Measurements from ENCODE around the gene ADCY3.
"Not testable (repeated sequence)": the region's sequence is repeated elsewhere in the genome, so short reads cannot be mapped to it uniquely, and the experiment has no call there.

Gene ADCY3

DNA sequence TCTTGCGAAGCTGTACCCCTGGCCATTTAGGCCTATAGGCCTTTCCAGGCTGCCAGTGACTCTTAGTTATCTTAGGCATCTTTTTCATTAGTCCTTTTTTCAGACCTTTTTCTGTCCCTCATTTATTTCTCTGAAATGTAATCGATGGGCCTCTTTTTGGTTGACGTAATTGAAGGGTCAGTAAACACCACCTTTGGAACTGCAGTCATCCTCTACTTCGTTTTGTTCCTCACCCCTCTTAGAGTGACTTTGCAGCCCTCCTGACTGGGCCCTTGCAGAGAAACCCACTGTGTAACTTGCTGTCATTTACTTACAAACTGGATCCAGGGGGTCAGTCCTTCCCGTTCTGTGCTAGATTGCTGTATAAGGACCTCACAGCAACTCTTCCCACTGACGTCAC, 103.6 kb downstream of the ADCY3 start:
- DNase-seq (ENCODE audit: low read depth in 1 of 2, low spot score in 1 of 2), result no peak

- no peak for DNase-seq (ENCODE audit: low read depth in 1 of 2, low spot score in 1 of 2)
Measured at GRCh38 chr2:24815171-24815570, 104.9 kb downstream of the ADCY3 start.

DNA sequence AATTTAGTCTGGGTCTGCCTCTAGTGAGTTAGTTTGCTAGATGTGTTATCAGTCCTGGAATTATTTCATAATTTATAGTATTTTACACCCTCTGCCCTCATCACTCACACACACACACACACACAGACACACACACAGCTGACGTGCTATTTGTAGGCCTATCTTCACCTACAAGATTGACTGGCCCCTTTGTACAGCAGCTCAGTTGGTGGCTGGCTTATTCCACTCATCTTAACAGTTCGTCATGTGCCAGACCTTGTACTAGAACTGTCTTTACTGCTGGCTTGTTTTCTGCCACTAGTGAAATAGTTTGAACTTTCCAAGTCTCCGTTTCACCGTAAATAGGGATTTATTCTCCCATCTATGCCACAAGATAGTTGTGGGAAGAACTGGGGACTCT, 105.5 kb downstream of the ADCY3 start:
- no peak for DNase-seq (ENCODE audit: low read depth in 1 of 2, low spot score in 1 of 2)

DNA sequence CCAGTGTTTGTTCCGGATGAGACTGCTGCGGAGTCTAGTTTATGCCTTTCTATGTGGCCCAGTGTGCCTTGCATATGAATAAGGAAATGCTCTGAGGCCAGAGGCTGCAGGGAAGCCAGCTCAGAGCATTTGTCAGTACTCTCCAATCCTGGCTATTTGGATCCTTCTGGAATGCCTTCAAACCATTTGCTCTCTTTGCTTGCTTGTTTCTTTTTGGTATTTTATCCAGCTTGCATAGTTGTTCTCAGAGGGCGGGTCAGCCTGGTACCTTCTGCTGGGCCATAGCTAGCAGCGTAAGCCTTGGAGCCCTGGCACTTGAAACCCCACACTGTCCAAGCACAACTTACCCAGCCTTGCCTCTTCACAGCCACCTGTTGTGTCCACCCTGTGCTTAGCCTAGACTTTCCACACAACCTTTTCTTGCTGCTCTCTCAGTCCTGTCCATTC, 106.3 kb downstream of the ADCY3 start:
- DNase-seq (ENCODE audit: low read depth in 1 of 2, low spot score in 1 of 2), result no peak

- DNase-seq (ENCODE audit: low read depth in 1 of 2, low spot score in 1 of 2), result no peak
Measured at GRCh38 chr2:24809316-24810007, 110.6 kb downstream of the ADCY3 start.

GRCh38 chr2:24806661-24807036, 113.4 kb downstream of the ADCY3 start:
- DNase-seq (ENCODE audit: low read depth in 1 of 2, low spot score in 1 of 2), result no peak

- DNase-seq (ENCODE audit: low read depth in 1 of 2, low spot score in 1 of 2), result not testable (repeated sequence)
Measured at GRCh38 chr2:24805811-24806660, 114.0 kb downstream of the ADCY3 start.

GRCh38 chr2:24800487-24800886, 119.5 kb downstream of the ADCY3 start:
- not testable (repeated sequence) for DNase-seq (ENCODE audit: low read depth in 1 of 2, low spot score in 1 of 2)

DNA sequence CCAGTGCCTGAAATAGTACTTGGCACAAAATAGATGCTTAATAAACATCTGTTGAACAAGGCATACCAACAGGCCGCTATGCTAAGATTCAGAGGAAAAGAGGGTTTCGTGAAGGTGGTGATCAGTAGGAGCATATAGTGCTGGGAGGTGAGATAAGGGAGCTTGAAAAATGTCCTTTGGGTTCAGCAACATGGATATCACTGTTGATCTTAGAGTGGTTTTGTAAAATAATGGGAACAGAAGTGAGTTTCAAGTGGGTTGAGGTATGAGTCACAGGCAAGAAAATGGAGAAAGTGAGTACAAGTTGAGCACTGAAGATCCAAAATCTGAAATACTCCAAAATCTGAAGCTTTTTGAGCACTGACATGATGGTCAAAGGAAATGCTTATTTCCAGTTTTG, 122.4 kb downstream of the ADCY3 start:
- no peak for DNase-seq (ENCODE audit: low read depth in 1 of 2, low spot score in 1 of 2)

- no peak for DNase-seq (ENCODE audit: low read depth in 1 of 2, low spot score in 1 of 2)
Measured at GRCh38 chr2:24793761-24794435, 126.1 kb downstream of the ADCY3 start.

DNA sequence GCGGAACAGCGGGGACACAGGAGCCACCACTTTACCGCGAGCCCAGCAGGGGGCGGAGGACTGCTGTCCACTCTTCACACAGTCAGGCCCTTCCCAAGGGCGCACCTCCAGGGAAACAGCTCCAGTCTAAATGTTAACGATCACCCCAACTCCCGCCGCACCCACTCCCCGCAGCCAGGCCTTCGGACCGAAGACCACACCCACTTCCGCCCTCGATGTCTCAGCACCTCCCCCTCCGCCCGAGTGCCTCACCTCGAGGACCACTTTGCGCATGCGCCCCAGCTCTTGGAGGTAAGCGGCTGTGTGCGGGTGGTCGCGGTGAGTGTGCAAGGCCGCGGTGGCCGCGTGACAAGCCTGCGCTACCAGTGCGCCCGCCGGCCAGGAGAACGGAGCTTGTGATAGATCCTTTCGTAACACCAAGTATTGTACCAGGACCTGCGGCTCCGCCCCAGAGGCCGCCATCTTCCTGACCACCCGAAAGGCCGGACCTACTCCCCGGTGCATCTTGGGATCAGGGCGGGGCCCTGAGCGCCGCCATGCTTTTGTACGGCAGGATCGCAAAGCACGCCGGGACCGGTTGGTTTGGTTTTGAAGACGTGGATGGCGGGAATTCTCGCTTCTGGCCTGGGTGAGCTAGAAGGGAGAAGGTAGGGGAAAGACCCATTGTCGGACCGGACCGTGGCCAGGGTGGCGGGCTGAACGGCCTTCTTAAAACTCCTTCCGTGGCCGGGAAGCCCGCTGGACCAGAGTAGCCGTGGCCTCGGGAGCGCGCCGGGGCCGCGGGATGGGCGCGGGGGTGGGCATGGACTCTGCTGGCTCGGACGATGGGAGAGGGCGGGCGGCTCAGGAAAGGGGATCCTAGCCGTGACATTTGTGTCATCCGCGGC, 126.9 kb downstream of the ADCY3 start, which contains the start of the genes CENPO and PTRHD1:
Gene CENPO (plus strand): TSS at position 552 of the 887 bp plus-strand sequence. CDS start 495 bp downstream, outside the sequence.
Gene PTRHD1 (minus strand): TSS at position 518 of the 887 bp plus-strand sequence. CDS start 14 bp downstream, at position 504.
- DNase-seq (ENCODE audit: low read depth in 1 of 2, low spot score in 1 of 2), result peak; percentile 88 to 90

- DNase-seq (ENCODE audit: low read depth in 1 of 2, low spot score in 1 of 2), result no peak
Measured at GRCh38 chr2:24792542-24792873, 127.5 kb downstream of the ADCY3 start.

DNA sequence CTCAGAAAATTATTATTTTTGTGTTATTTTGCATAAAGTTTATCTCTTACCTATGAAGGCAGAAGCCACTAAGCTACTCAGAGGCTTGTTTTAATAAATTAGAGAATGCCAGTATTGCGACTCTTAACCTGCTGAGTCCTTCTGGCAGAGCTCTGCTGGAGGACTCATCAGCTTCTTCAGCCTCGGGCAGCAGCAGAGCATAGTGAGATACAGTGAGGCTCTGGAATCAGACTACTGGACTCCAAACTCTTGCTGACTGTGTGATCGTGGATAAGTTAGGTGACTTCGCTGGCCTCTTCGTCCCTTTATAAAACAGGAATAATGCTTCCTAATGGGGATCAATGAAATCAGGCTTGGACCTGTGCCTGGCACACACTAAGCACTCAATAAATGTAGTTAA, 128.6 kb downstream of the ADCY3 start:
- DNase-seq (ENCODE audit: low read depth in 1 of 2, low spot score in 1 of 2), result no peak

DNA sequence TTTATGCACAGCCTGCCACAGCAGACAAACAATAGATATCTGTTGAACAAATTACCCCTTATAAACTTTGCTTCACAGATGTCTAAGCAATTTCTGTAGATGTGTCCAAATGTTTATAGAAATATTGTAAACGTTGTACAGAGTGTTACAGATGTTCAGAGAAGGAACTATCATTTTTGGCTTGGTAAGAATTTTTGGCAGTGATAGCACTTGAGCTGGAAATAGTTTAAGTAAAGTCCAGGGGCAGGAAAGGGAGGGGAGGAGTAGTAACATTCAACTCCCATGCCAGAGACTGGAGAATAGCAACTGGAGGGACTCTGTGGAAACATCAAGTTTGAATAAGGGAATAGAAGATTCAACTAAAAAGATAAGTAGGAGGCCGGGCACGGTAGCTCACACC, 131.2 kb downstream of the ADCY3 start:
- no peak for DNase-seq (ENCODE audit: low read depth in 1 of 2, low spot score in 1 of 2)

DNA sequence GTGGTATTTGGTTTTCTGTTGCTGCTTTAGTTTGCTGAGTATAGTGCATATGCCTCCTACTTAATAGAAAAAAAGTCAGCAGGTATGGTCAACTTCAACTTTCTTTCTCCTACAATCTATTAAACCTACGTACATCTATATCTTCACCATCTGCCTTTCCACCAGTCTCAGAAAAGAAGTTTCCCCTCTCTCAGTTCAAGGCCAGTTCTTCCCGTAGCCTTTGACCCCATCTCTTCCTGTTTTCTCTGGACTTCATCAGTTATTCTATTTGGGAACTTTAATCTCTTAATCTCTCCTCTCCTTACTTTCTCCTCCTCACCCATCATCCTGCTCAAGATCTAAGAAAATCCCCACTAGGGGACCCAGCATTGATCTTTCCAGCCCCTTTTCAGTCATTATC, 132.5 kb downstream of the ADCY3 start:
- DNase-seq (ENCODE audit: low read depth in 1 of 2, low spot score in 1 of 2), result no peak

DNA sequence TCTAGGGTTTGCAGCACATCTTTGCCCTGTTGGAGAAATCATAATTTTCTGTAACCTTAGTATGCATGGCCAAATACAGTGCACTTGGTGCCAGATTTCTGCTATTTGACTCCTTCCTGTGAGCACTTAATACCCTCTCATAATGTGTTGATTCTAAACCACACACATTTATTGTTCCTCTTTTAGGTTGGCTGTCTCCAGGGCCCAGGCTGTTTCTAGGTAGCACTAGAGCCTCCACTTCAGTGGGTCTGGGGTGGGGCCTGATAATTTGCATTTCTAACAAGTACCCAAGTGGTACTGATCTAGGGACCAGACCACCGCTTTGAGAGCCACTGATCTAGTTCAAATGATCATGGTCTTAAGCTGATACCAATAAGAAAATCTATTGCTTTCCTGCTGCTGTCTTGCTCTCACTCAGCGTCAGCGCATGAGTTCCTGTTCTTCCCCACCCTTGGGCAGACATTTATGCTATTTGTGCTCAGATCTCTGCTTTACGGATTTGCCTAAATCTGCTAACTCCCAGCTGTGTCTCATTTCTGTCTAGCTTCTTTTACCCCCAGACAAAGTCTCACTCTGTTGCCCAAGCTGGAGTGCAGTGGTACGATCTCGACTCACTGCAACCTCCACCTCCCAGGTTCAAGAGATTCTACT, 134.2 kb downstream of the ADCY3 start:
- DNase-seq (ENCODE audit: low read depth in 1 of 2, low spot score in 1 of 2), result no peak

DNA sequence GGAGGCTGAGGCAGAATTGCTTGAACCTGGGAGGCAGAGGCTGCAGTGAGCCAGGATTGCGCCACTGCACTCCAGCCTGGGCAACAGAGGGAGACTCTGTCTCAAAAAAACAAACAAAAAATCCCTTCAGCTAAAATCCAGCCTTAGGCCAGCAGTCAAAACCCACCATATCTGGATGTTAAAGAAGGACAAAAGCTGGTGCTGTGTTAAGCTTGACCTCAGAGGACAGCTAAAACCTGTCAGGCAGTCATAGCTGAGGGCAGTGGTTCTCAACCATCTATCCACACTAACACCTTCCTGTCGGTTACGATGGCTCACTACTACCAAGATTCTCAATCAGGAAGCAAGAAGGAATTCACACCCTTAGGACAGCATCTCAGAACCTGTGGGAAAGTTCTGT, 136.4 kb downstream of the ADCY3 start:
- no peak for DNase-seq (ENCODE audit: low read depth in 1 of 2, low spot score in 1 of 2)

DNA sequence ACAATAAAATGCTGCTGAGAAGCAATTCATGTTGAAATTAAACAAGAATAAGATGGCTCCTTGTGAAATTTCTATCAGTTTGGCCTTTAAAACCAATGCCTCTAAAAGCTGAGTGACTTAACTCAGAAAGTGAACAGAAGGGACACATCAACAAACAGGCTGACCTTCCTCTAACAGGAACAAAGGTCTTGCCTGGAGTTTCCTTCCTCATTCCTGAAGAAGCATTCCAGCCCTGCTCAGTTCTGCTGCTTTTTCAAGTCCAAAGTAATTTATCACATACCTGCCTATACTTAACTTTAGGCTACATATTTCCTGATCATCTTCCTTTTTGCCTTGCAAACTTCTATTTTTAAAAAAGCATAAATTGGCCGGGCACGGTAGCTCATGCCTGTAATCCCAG, 140.9 kb downstream of the ADCY3 start:
- no peak for DNase-seq (ENCODE audit: low read depth in 1 of 2, low spot score in 1 of 2)

- no peak for DNase-seq (ENCODE audit: low read depth in 1 of 2, low spot score in 1 of 2)
Measured at GRCh38 chr2:24774373-24774772, 145.7 kb downstream of the ADCY3 start.
